GM08714 (cell line): ENCODE data around the gene RUFY1.
A peak's percentile ranks its signal among the peaks of the same experiment; 100 is the strongest.
"Not testable (repeated sequence)": the region's sequence is repeated elsewhere in the genome, so short reads cannot be mapped to it uniquely, and the experiment has no call there.

ENCODE experiments used
- H3K4me3 ChIP-seq: fragments of 200-500 bp; sonication (Bioruptor generic); 2 replicates; pipeline ENCODE4 v1.5.1; 2014; ENCODE audit warnings: mild to moderate bottlenecking, low read length, inconsistent platforms
- ZNF274 ChIP-seq: IDR thresholded peaks from 2 replicates; pipeline ENCODE4 v1.6.1; 2012; ENCODE audit warnings: mild to moderate bottlenecking, low read depth, low read length

Gene RUFY1

GRCh38 chr5:179526978-179527377, 23.4 kb upstream of the RUFY1 start:
- no peak for TF ChIP-seq ZNF274
- H3K4me3 ChIP-seq = no peak overlapping the region

- TF ChIP-seq ZNF274 = no peak
- H3K4me3 ChIP-seq = peak overlapping the region; percentile 34; the same call in 1 of the 2 replicates
Observed at GRCh38 chr5:179530069-179530998, 20.0 kb upstream of the RUFY1 start.

- no peak for TF ChIP-seq ZNF274
- H3K4me3 ChIP-seq = no peak overlapping the region
Observed at GRCh38 chr5:179533024-179533423, 17.3 kb upstream of the RUFY1 start.

- peak overlapping the region; percentile 29; the same call in 1 of the 2 replicates for H3K4me3 ChIP-seq
- no peak for TF ChIP-seq ZNF274
Observed at GRCh38 chr5:179533907-179534306, 16.4 kb upstream of the RUFY1 start.

- no peak for TF ChIP-seq ZNF274
- peak overlapping the region; percentile 29; the same call in 1 of the 2 replicates for H3K4me3 ChIP-seq
Observed at GRCh38 chr5:179534431-179534830, 15.9 kb upstream of the RUFY1 start.

GRCh38 chr5:179536676-179537075, 13.7 kb upstream of the RUFY1 start:
- no peak for TF ChIP-seq ZNF274
- no peak overlapping the region for H3K4me3 ChIP-seq

- TF ChIP-seq ZNF274 = no peak
- no peak overlapping the region for H3K4me3 ChIP-seq
Observed at GRCh38 chr5:179542170-179542569, 8.2 kb upstream of the RUFY1 start.

- not testable (repeated sequence) for H3K4me3 ChIP-seq
Observed at GRCh38 chr5:179543275-179543674, 7.1 kb upstream of the RUFY1 start.

GRCh38 chr5:179553006-179553405, 2.7 kb downstream of the RUFY1 start:
- no peak for TF ChIP-seq ZNF274
- no peak overlapping the region for H3K4me3 ChIP-seq

- no peak for TF ChIP-seq ZNF274
- H3K4me3 ChIP-seq = no peak overlapping the region
Observed at GRCh38 chr5:179553875-179554274, 3.5 kb downstream of the RUFY1 start.

- no peak for TF ChIP-seq ZNF274
- no peak overlapping the region for H3K4me3 ChIP-seq
Observed at GRCh38 chr5:179554981-179555380, 4.6 kb downstream of the RUFY1 start.

GRCh38 chr5:179558261-179558799, 8.0 kb downstream of the RUFY1 start:
- not testable (repeated sequence) for H3K4me3 ChIP-seq

GRCh38 chr5:179558932-179559283, 8.6 kb downstream of the RUFY1 start:
- peak overlapping the region; percentile 72 for H3K4me3 ChIP-seq
- TF ChIP-seq ZNF274 = no peak

- peak overlapping the region; percentile 72 for H3K4me3 ChIP-seq
- TF ChIP-seq ZNF274 = no peak
Observed at GRCh38 chr5:179559284-179560252, 9.2 kb downstream of the RUFY1 start.

- no peak for TF ChIP-seq ZNF274
- H3K4me3 ChIP-seq = no peak overlapping the region
Observed at GRCh38 chr5:179564526-179564925, 14.2 kb downstream of the RUFY1 start.
